HepG2 (cell line): ENCODE measurements around the gene GP1BA. TPM values are rescaled to one million over a fixed set of nuclear protein-coding genes. Genes with fewer than 3 reads are reported as not detected.

Experiments
- ATF1 ChIP-seq: IDR thresholded peaks from 2 replicates; pipeline ENCODE4 v1.6.1; 2016; ENCODE audit warnings: mild to moderate bottlenecking, control low read depth
- BRCA1 ChIP-seq: sonication (generic); formaldehyde crosslinking; IDR thresholded peaks from 2 replicates; pipeline ENCODE4 v1.4.0; 2020; ENCODE audit warnings: missing genetic modification reagents
- CEBPB ChIP-seq: IDR thresholded peaks from 2 replicates; pipeline ENCODE4 v1.6.1; 2011; ENCODE audit warnings: low read depth, low read length, improper control_type of control experiment, borderline replicate concordance
- CHD2 ChIP-seq: IDR thresholded peaks from 2 replicates; pipeline ENCODE4 v1.6.1; 2011; ENCODE audit warnings: low read depth, low read length, improper control_type of control experiment
- DBP ChIP-seq: sonication (generic); formaldehyde crosslinking; IDR thresholded peaks from 2 replicates; pipeline ENCODE4 v1.4.0; 2020; ENCODE audit warnings: missing genetic modification reagents; ENCODE audit errors: not compliant biosample characterization
- EHMT2 ChIP-seq: fragments of 200-600 bp; sonication (generic); IDR thresholded peaks from 2 replicates; pipeline ENCODE4 v1.7.0; 2017; ENCODE audit warnings: antibody characterized with exemption, low read depth, low read length, borderline replicate concordance
- IRF2 ChIP-seq: IDR thresholded peaks from 2 replicates; pipeline ENCODE4 v1.6.1; 2018; ENCODE audit warnings: missing genetic modification reagents, missing compliant biosample characterization
- KDM6A ChIP-seq: IDR thresholded peaks from 2 replicates; pipeline ENCODE4 v1.6.1; 2016; ENCODE audit warnings: low read depth
- MED1 ChIP-seq: sonication (generic); formaldehyde crosslinking; IDR thresholded peaks from 2 replicates; pipeline ENCODE4 v1.4.0; 2020; ENCODE audit warnings: missing genetic modification reagents
- MLXIP ChIP-seq: sonication (generic); formaldehyde crosslinking; IDR thresholded peaks from 2 replicates; pipeline ENCODE4 v1.9.0; 2021; ENCODE audit warnings: missing genetic modification reagents, borderline replicate concordance
- MTERF4 ChIP-seq: sonication (generic); formaldehyde crosslinking; IDR thresholded peaks from 2 replicates; pipeline ENCODE4 v1.8.0; 2023; ENCODE audit warnings: mild to moderate bottlenecking, missing genetic modification reagents
- NR2F6 ChIP-seq, 2 experiments: IDR thresholded peaks; 2 replicates each; pipeline ENCODE4 v1.6.1; 2016; ENCODE audit warnings: antibody characterized with exemption in 1 of 2, mild to moderate bottlenecking in 1 of 2
- POLR2A ChIP-seq, 2 experiments: IDR thresholded peaks; 2 replicates each; pipeline ENCODE4 v1.6.1; 2011; ENCODE audit warnings: low read depth in 2 of 2, low read length in 2 of 2, mild to moderate bottlenecking in 1 of 2, moderate library complexity in 1 of 2; ENCODE audit not compliant: insufficient read depth in 1 of 2
- PRMT3 ChIP-seq: sonication (generic); formaldehyde crosslinking; IDR thresholded peaks from 2 replicates; pipeline ENCODE4 v1.8.1; 2022; ENCODE audit warnings: low read depth, mild to moderate bottlenecking, moderate library complexity, missing genetic modification reagents, borderline replicate concordance
- RXRA ChIP-seq: sonication (generic); formaldehyde crosslinking; IDR thresholded peaks from 2 replicates; pipeline ENCODE4 v1.5.1; 2020; ENCODE audit warnings: missing genetic modification reagents
- SALL2 ChIP-seq: sonication (generic); formaldehyde crosslinking; IDR thresholded peaks from 2 replicates; pipeline ENCODE4 v1.8.1; 2023; ENCODE audit warnings: mild to moderate bottlenecking, missing genetic modification reagents, inconsistent platforms
- SAP130 ChIP-seq: IDR thresholded peaks from 2 replicates; pipeline ENCODE4 v1.6.1; 2016; ENCODE audit warnings: low read depth
- TEAD3 ChIP-seq: optimal IDR thresholded peaks from 2 replicates; pipeline ENCODE3; 2016; ENCODE audit warnings: borderline replicate concordance
- THAP7 ChIP-seq: sonication (generic); formaldehyde crosslinking; IDR thresholded peaks from 2 replicates; pipeline ENCODE4 v1.8.1; 2023; ENCODE audit warnings: mild to moderate bottlenecking, missing genetic modification reagents
- ZMYM3 ChIP-seq: sonication (generic); formaldehyde crosslinking; IDR thresholded peaks from 2 replicates; pipeline ENCODE4 v1.5.1; 2020; ENCODE audit warnings: mild to moderate bottlenecking, missing genetic modification reagents
- ZNF503 ChIP-seq: sonication (generic); formaldehyde crosslinking; IDR thresholded peaks from 2 replicates; pipeline ENCODE4 v1.4.0; 2020; ENCODE audit warnings: missing genetic modification reagents
- ZNF567 ChIP-seq: sonication (generic); formaldehyde crosslinking; IDR thresholded peaks from 2 replicates; pipeline ENCODE4 v1.8.1; 2023; ENCODE audit warnings: mild to moderate bottlenecking, missing genetic modification reagents, borderline replicate concordance
- ZNF781 ChIP-seq: sonication (generic); formaldehyde crosslinking; IDR thresholded peaks from 2 replicates; pipeline ENCODE4 v1.5.1; 2020; ENCODE audit warnings: borderline replicate concordance, mild to moderate bottlenecking, missing genetic modification reagents; ENCODE audit errors: not compliant biosample characterization
- polyA plus RNA-seq, 8 experiments: library from polyadenylated mRNA; depleted of rRNA in 3 of 8; stranded (reverse) in 7 of 8; unstranded in 1 of 8; fragments of >200 nt; fragmentation: Illumina TruSeq in 4 of 8; extraction: Trizol in 4 of 8; gene quantifications; 2 replicates each; pipeline versions ENCODE4 v1.2.1 to v1.2.3, GENCODE V29; 2011 to 2016; ENCODE audit warnings: low read depth in 4 of 8, missing spikeins in 1 of 8, mixed read lengths in 1 of 8; ENCODE audit not compliant: insufficient read depth in 1 of 8
- total RNA-seq, 5 experiments: library from RNA; depleted of rRNA; stranded (reverse); fragments of >200 nt; fragmentation: Illumina TruSeq; extraction: Trizol; gene quantifications; 2 replicates each; pipeline ENCODE4 v1.2.3, GENCODE V29; 2016; ENCODE audit warnings: low read depth in 1 of 5

Gene GP1BA
- total and polyA plus RNA-seq, 2 of the 13 experiments (the other 11 are each of a cell fraction or from before 2014, with no cell fraction given), result not detected

- TF ChIP-seq MLXIP (no peak), ZMYM3 (CRISPR knock-in tag) (no peak), ZNF503 (no peak), ZNF567 (CRISPR knock-in tag) (no peak), MTERF4 (CRISPR knock-in tag) (no peak), EHMT2 (no peak), THAP7 (no peak), TEAD3 (CRISPR knock-in tag) (peak; percentile 48), PRMT3 (CRISPR knock-in tag) (no peak), IRF2 (CRISPR knock-in tag) (peak; percentile 51; the same call in 1 of the 2 replicates), CHD2 (no peak), POLR2A (IDR thresholded peaks at IDR 0.05; ENCODE audit: insufficient read depth in 1 of 2, low read depth in 2 of 2, low read length in 2 of 2) (peak in 1 of 2 experiments; percentile 64; a peak in 2 of 4 replicates), KDM6A (no peak), BRCA1 (CRISPR knock-in tag) (no peak), CEBPB (no peak), NR2F6 (IDR thresholded peaks at IDR 0.05) (no peak), NR2F6 (CRISPR knock-in tag; IDR thresholded peaks at IDR 0.05) (no peak; the same call in 1 of the 2 replicates), ZNF781 (CRISPR knock-in tag) (peak; percentile 55), SAP130 (CRISPR knock-in tag) (peak; percentile 51), RXRA (CRISPR knock-in tag) (peak; percentile 55), MED1 (CRISPR knock-in tag) (peak; percentile 9; the same call in 1 of the 2 replicates), SALL2 (0 out of 2 replicates have a peak, but pooled peaks have one; percentile 23), DBP (no peak), ATF1 (CRISPR knock-in tag) (no peak)
Observed at GRCh38 chr17:4934173-4934979, 2.3 kb downstream of the GP1BA start (continued).
